ENCODE measurements around the gene SPRY2.
"Not testable (repeated sequence)": the region's sequence is repeated elsewhere in the genome, so short reads cannot be mapped to it uniquely, and the experiment has no call there.

The SPRY2 gene

DNA sequence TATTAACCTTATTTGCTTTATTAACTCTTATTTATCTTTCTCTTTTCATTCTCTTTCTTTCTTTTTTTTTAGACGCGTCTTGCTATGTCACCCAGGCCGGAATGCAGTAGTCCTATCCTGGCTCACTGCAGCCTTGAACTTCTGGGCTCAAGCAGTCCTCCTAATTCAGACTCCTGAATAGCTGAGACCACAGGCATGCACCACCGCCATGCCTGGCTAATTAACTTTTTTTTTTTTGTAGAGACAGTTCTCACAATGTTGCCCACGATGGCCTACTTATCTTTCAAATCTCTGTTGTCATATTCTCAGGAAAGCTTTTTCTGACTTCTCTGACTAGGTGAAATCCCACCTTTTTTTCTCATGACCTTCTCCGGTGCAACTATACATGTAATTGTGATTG lies 7.8 kb upstream of the SPRY2 start:
- DNase-seq (ENCODE audit: low read depth, low spot score) = no peak

DNA sequence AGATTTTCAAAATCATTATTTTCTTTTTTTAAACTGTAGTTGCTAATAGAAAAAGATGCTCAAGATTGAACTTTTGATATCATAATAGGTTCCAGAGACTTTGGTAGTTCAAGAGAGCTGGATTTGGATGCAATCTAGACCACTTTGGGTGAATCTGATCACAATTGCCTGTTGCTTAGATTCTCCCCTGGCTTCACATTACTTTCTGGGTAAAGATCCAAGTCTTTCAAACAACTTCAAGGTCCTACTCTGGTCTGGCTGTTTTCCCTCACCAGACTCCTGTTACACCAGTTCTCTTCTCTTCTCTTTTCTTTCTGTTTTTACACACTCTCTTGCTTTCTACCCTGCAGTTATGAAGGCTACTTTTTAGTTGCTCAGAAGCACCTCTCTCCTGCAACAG lies 7.4 kb upstream of the SPRY2 start:
- DNase-seq (ENCODE audit: low read depth, low spot score) = no peak

DNA sequence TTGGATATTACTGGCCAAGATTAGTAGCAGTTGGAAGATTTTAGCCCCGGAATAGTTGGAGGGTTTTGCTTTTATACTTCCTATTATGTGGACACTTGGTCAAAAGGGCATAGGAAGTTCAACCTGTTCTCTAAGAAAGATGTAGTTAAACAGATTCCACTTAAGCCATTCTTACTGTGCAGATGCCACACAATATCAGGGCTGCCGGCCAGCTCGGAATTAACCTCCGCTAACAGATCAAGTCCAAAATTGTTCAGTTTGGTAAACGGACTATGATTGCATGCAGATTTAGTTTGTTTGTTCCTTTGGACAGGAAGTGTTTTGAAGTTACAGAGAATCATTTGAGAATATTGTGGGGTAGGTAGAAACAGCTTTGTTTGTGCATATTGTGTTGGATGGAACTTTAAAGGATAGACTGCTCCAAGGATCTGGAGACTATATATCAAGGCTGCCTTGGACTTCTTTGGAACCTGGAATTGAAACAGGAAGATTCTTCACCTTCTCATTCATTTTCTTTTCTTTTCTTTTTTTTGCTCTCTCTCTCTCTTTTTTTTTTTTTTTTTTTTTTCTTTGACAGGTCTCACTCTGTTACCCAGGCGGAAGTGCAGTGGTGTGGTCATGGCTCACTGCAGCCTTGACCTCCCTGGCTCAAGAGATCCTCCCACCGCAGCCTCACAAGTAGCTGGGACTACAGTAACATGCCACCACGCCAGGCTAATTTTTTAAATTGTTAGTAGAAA lies 5.0 kb upstream of the SPRY2 start:
- no peak for DNase-seq (ENCODE audit: low read depth, low spot score)

DNA sequence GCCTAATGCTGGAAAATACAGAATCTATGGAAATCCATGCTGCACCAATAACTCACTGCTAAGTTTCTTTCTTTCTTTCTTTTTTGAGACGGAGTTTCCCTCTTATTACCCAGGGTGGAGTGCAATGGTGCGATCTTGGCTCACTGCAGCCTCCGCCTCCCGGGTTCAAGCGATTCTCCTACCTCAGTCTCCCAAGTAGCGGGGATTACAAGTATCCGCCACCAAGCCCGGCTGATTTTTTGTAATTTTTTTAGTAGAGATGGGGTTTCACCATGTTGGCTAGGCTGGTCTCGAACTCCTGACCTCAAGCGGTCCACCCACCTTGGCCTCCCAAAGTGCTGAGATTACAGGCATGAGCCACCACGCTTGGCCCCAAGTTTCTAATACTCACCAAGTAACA lies 3.1 kb upstream of the SPRY2 start:
- DNase-seq (ENCODE audit: low read depth, low spot score) = not testable (repeated sequence)

DNA sequence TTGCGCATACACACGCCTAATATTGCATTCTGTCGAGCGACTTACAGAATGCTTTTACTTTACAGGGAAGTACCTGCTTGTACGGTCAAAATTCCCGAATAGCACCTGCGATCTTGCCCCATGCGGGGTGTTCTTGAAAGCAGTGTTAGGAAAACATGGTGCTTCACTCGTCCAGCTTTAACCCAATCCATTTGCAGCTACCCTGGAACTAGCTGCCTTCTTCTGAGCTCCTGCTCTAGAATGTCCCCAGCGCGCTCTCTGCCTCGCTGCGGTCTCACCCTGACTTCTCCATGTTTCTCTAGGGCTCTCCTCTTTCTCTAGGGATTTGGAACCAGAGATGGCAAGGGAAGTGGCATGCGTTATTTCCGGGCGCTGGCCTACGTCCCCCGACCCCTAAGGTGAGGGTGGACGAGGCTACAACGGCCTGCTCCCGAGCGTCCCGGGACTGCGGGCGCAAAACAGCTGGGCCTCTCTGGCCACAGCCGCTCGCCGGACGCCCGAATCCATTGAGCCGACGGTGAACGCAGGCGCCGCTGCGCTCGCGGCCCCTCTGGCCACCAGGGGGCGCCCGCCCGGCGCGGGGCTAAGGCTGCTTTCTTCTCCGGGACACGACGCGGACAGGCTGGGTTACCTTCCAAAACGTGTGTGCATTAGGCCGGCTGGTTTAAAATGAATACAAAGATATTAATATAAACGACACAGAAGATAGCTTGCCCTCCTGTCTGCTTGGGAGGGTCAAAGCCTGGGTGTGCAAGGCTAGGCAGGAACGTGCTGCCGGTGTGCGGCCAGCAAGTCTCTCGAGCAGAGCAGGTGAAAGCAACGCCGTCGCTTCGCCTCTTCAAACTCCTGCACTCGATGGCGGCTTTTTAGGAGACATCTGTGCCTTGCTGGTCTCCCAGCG lies 1.8 kb upstream of the SPRY2 start:
- DNase-seq (ENCODE audit: low read depth, low spot score) = peak; percentile 11

DNA sequence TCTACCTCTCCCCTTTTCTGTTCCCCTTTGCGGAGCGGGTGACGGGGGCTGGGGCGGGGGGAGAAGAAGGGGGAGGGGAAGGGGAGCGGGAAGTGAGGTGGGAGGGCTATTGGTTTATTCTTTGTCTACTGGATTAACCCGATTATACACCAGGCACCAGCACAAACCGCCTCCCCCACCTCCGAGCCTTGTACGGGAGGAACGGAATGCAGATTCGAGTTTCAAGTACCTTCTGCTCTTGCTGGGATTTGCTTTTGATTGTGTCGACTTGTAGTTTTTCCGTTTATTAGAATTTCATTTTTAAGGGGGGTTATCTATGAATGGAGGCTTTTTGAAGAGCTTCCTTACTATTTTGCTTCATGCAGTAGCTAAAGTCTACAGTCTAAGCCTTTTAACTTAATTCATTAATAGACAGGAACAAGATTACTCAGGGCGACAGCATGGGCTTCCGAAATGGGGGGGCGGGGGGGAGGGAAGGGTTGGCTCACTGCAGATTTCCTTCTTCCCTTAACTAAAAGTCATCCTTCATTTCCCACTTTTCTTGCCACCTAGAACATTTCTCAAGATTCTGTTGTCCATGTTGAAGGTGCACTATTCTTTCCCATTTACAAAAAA lies 937 bp upstream of the SPRY2 start:
- no peak for DNase-seq (ENCODE audit: low read depth, low spot score)

DNA sequence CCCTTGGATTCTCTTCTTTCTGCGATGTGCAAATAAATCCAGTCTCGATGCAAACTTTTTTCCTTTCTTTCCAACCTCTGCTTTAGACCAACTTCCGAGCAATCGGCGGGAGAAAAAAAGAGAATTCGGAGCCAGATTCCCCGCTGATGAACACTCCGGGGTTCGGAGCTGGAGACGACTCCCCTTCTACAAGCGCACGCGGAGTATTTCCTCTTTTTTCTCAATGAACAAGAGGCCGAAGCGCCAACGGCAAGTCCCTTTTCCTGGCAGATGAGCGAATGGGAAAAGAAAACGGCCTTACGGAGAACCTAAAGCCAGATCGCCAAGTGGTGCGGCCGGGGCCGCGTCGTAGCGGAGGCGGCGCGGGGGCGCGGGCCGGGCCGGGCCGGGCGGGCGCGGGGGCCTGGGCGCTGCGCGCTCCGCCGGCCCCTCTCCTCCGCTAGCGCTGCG lies 250 bp downstream of the SPRY2 start:
- no peak for DNase-seq (ENCODE audit: low read depth, low spot score)

DNA sequence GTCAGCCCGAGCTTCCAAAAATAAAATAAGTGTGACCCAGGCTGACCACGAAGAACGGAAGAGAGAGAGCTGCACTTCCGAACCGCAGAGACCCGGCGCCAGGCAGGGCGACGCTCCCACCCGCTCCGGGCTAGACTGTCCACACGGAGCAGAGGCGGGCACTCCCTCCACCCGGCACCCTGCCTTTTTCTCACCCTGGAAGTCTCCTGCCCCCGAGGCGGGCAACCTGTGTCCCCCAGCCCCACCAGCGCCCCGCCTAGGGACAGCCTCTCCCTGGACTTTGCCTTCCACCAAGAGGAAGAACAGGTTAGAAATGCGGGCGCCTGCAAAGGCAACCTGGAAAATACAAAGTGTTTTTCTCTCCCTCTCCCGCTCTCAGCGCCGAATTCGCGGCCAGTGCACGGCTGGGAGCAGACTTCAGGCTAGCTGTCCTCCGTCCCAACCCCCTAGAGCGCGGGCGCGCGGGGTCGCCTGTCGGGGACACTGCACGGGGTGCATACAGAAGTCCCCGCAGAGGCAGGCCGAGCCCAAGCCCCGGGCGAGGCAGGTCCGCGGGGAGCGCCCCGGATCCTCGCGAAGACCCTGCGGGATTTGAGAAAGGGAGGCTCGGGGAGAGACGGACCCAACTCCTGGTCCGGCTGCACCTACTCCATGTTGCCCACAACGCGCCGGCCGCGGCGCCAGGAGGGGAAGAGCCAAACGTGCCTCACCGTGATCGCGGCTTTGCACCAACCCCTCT lies 845 bp downstream of the SPRY2 start:
- no peak for DNase-seq (ENCODE audit: low read depth, low spot score)

DNA sequence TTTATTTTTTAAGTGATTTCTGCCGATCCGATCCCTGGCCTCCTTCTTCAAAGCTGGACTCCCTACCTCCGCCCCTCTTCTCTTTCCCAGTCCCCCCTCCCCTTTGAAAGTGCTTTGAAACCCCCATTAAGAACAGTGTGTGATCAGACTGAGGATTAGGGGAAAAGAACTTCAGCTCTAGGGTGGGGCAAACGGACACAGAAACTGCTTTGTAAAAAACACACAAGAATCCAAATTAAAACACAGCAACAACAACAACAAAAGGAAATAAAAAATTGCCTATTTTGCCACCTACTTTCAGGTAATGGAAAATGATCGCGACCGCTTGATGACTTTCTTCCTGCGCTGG lies 1.4 kb downstream of the SPRY2 start:
- DNase-seq (ENCODE audit: low read depth, low spot score) = no peak

DNA sequence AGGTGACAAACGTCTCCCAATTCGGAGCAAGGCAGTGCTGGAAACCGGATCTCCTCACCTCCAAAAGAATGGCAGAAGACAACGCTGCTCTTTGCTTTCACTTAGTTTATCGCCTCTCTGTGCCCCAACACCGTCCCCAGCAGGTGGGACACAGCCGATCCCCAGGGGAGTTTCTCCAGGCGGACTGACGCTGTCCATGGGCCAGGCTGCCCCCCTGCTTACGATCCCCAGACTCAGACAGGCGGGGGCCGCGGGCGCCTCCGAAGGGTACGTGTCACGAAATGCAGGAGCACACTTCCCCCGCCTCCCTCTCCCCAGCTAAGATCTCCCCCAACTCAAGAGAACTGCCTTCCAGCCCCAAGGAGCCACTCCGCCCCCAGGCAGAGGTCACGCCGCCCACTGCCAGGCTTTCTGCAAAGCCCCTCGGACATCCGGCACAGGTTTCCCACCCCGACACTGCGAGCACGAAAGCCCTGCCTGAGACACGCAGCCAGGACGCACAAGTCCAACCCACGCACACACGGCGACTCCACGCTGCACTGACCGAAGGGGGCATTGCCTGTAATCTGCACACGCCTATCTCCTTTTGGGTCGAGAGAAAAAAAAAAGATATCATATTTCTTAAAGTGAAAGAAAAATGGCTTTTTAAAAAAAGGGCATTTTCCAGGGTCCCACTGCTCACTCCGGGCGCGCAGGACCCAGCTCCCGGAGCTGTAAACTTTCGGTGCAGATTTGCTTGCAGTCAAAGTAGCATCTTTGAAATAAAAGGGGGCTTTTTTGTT lies 2.0 kb downstream of the SPRY2 start:
- DNase-seq (ENCODE audit: low read depth, low spot score) = no peak

DNA sequence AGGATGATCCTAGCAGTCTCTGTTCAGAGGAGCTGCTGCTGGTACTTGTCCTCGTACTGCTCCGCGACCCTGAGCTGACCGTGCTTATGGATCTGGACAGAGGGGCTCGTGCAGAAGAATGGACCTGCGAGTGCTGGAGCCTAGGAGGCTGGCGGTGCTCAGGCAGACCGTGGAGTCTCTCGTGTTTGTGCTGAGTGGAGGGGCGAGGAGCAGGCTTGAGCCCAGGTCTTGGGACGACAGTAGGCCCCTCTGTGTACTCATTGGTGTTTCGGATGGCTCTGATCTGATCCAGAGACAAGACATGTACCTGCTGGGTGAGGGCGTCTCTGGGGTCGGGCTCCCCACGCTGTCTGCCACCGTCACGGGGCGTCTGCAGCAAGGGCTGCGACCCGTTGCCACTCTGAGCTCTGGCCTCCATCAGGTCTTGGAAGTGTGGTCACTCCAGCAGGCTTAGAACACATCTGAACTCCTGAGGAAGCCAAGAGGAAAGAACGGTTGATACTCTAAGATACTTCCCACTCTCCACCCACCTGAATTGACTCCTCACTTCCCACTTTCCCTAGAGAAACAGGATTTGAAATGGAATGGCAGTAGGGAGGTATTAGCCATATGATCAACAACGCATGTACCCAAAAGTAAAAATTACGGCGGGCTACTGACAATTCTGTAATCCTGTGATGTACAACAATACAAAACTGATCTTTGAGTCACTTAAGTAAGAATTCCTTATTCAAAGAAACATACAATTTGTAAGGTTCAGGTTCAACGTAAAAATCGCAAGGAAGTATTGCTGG lies 3.4 kb downstream of the SPRY2 start:
- no peak for DNase-seq (ENCODE audit: low read depth, low spot score)

DNA sequence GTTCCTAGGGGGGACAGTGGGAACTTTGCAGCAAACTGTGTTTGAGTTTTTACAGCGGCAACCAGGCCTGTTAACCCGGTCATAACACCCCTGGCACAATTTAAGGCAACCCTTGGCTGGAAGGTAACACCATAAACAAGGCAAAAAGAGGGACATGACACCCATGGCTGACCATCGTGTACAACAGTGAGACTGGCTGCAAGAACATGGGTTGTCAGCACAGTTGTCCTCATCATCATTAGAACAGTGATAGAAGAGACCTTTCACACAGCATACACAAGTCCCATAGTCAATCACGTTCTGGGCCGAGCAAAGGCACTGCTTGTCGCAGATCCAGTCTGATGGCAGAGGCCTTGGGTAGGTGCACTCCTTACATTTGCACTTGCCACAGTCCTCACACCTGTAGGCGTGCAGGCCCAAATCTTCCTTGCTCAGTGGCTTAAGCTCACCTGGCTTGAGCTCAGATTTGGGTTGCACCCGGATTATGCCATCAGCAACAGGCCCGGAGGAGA lies 4.1 kb downstream of the SPRY2 start:
- no peak for DNase-seq (ENCODE audit: low read depth, low spot score)

DNA sequence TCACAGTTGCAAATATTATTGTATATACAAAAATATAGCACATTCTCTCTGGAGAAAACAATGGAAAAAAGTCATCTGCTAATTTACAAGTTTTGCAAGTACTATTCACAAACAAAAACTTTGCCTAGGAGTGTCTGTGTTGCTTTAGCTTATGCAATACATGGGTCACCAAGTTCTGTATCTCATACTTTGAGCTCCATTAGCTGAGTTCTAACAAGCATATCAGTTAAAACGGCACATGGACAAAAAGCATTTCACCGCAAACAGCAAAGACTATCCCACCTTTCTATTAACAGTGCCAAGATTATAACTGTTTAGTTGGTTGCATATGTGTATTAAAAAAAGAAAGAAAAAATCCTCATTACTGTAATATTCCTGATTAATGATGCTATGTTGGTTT lies 4.6 kb downstream of the SPRY2 start:
- DNase-seq (ENCODE audit: low read depth, low spot score) = no peak

DNA sequence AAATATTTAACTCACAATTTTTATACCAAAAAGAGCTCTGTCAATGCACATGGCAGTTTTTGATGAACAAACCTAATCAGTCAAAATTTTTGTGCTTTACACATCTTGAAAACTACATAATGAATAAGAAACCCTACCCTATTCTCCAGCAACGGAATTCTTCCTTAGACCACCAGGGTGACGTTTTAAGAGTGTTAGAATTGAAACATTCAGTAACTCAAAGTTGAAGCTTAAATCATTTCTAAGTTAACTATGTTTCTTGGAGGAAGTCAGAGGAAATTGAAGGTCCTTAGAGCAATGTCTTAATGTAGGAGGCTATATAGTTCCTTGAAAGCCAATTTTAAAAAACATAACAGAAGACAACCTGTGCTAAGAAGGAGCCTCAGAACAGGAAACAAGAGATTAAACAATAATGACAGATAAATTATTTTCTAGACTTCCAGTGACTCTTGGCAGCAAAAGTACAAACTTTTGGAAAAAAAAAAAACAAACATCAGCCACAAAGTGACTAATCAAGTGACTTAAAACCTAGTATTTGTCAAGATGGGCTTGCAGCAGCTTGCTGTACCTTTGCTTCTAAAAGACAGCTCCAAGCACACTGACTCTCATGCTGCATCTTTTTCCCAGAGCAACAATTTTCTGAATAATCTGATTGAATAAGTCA lies 6.2 kb downstream of the SPRY2 start:
- no peak for DNase-seq (ENCODE audit: low read depth, low spot score)

DNA sequence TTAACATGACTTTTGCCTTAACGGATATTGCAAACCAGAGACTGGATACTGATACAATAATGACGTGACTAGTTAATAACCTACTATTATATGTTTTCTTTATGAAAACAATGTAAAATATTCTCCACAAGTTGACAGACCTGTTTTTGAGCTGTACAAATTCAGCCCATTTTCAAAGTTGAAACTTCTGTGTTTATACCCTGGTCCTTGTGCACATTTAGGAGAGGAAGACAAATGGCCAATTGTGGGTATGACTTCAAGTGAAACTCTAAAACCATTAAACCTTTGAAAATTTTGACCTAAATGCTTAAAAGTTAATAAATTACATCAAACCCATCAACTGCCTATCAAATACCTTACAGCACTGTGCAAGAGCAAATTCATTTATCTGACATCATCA lies 8.9 kb downstream of the SPRY2 start:
- no peak for DNase-seq (ENCODE audit: low read depth, low spot score)

DNA sequence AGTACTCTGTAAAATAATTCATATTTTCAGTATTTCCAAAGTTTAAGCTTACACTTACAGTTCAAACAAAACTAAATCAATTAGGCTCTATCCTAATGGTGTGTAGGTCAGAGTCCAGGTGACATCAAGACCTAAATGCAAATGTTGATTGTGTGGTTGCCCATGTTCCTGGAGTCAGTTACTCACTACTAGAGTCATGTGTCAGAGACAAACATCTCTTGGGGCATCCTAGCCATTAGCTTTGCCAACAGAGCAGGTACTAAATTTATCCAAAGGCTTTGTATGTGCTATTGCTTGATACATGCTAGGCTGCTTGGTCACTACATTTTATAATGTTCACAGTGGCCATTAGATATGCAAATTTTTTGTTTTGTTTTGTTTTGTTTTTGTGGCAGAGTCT lies 11.7 kb downstream of the SPRY2 start:
- DNase-seq (ENCODE audit: low read depth, low spot score) = no peak

DNA sequence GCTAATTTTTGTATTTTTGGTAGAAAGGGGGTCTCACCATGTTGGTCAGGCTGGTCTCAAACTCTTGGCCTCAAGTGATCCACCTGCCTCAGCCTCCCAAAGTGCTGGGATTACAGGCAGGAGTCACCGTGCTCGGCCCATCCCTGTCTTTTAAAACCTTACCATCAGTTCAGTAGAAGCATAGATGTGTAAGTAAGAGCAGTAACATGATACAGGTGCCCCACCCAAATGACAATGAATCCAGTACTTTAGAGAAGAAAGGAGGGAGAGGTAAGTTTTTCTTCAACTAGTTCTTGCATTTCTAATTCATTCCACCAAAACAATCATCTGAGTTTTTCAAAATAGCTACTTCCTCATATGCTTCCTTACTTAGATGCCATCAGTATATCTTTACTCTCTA lies 21.9 kb downstream of the SPRY2 start:
- no peak for DNase-seq (ENCODE audit: low read depth, low spot score)

DNA sequence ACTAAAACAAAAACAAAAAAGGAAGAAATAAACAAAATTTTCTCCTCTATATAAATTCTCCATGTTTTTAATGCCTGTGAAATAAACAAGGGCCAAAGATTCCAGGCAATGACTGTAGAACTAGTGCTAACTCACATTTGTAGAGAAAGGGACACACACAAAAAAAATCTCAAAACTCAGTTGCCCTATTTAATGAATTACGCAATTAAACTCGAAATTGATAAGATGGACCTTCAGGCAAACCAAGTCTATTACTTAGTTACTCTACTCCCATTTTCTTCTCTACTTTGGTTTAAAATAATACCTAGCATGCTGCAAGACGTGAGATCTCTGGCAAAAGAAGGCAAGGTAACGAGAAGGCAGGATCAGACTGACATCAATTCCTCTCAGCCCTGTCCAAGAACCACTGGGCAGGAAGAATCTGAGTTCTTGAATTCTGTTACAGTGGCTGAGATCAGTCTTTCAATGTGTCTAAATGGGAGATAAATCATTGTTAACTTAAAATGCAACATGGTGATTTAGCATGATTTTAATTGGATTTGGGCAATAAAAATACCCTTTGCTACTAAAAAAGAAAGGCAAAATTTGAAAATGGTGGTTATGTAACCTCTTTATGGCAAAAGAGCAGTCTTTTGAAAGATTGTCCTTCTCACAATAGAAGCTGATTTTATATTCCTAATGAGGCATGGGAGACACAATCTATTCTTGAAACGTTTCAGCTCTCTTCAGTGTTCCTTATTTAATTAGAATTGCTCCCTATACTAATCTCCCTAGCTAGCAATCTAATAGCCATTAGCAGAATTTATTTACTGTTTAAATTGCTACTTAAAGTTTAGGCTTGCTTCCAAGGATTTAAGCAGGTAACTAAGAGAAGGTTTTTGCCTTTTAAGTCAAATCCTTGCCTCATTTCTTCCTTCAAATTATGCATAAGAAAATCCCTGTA lies 25.9 kb downstream of the SPRY2 start:
- DNase-seq (ENCODE audit: low read depth, low spot score) = no peak

All from activated CD4-positive, CD25-positive, alpha-beta regulatory T cell treated with anti-CD3 and anti-CD28 coated beads, Interleukin-2, amount 50 U/mL, for 16 hours (primary cell).